Stimulated activated naive CD4-positive, alpha-beta T cell (primary cell): ENCODE data around the gene CASP6.
"Not testable (repeated sequence)": the region's sequence is repeated elsewhere in the genome, so short reads cannot be mapped to it uniquely, and the experiment has no call there.

Experiments used
- DNase-seq, 6 experiments: peaks; one replicate each; lab custom pipeline; 2025; lab: John Stamatoyannopoulos, UW

CASP6 gene

GRCh38 chr4:109719604-109720003 is 16.4 kb upstream of the CASP6 start:
- DNase-seq: no peak

DNA sequence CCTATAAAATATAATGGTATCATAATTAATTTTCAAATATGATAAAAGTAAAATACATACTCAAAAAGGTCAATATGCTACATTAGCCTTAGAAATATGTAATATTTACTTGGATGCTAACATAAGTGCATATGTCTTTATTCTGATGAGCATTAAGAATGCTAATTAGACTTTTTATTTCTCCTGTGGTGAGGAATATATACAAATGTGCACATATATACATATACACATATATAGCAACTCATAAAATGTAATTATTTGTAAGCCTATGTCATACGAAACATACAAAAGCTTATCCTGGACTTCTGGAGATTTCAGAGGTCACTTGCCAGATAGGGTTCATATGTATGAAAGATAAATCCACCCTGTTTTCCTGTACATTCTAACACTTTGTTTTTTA is 15.5 kb upstream of the CASP6 start:
- no peak for DNase-seq

- no peak for DNase-seq
Observed at GRCh38 chr4:109713500-109713899, 10.3 kb upstream of the CASP6 start.

DNA sequence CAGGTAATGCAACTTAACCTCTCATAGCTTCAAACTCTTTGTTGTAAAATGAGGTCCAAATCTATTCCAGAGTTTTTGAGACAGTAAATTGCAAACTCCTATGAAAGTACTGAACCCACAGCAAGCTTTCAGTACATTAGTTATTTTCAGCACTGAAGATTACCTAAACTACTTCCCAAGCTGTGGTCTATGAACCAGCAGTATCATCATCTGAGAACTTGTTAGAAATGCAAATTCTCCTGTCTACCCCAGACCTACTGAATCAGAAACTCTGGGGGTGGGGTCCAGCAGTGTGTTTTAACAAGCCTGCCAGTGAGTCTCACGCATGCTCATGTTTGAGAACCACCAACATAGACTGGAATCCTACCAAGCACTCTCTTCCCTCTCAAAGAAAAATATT is 5.7 kb upstream of the CASP6 start:
- no peak for DNase-seq

DNA sequence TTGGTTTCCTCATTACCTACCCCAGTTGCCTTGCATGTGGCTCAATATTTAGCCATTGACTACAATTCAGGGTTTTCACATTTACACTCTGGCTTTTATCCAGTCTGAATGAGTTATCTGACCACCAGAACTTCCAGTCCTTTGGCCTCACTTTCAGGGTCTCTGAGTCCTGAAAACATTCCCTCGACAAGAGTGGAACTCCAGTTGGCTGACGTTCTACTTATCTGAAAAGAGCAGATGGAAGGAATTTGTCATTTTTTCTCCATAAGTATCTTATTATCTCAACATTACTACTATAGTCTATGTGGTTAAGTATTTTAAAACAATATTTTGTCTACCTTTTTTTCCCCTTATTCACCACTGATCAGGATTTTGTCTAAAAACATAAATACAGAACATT is 5.2 kb upstream of the CASP6 start:
- no peak for DNase-seq

- DNase-seq: peak in 1 of 6 experiments; percentile 16
Observed at GRCh38 chr4:109703664-109704361, 568 bp upstream of the CASP6 start.

DNA sequence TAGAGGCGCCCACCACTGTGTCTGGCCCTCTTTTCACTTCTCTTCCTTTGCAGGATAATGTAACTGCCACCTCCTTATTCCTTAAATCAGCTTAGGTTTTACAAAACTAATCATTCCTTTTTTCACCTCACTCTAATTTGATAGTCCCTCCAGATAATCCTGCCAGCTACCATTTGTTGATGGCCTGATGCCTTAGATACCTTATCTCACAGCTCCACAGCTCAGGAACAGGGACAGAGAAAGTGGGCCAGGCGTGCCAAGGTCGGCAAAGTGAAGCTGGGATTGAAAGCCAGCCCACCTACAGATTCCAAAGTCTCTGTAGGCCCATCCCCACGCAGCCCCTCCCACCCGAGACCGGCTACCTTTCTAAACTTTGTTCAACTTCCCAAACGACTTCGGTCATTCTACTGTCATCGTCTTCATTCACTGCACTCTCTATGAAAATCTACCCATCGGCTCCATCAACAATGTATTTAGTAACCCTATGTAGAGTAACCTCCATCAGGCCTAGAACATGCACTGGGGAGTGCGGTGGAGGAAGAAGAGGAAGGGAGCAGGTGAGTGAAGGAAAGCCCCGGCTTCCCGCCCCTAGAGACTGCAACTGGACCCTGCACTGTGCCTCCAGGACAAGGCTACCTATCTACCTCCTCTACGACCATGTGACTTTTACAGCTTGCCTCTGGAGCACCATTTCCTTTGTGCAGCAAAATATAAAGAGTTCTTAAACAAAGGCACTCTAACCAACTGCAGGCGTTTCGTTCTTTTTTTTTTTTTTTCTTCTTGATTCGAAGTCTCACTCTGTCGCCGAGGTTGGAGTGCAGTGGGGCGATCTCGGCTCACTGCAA is 1.5 kb downstream of the CASP6 start:
- DNase-seq: peak in 3 of 6 experiments; percentile 6 to 55 (median 44)

GRCh38 chr4:109699553-109700225 is 3.6 kb downstream of the CASP6 start:
- no peak for DNase-seq

GRCh38 chr4:109698656-109699055 is 4.6 kb downstream of the CASP6 start:
- no peak for DNase-seq

GRCh38 chr4:109691411-109691920 is 11.8 kb downstream of the CASP6 start:
- no peak for DNase-seq

- peak in 3 of 6 experiments; percentile 20 to 52 (median 38) for DNase-seq
Observed at GRCh38 chr4:109690690-109691410, 12.4 kb downstream of the CASP6 start.

- DNase-seq: no peak
Observed at GRCh38 chr4:109684727-109685126, 18.5 kb downstream of the CASP6 start.

GRCh38 chr4:109683621-109684253 is 19.5 kb downstream of the CASP6 start:
- no peak for DNase-seq

- DNase-seq: no peak
Observed at GRCh38 chr4:109682875-109683274, 20.4 kb downstream of the CASP6 start.

DNA sequence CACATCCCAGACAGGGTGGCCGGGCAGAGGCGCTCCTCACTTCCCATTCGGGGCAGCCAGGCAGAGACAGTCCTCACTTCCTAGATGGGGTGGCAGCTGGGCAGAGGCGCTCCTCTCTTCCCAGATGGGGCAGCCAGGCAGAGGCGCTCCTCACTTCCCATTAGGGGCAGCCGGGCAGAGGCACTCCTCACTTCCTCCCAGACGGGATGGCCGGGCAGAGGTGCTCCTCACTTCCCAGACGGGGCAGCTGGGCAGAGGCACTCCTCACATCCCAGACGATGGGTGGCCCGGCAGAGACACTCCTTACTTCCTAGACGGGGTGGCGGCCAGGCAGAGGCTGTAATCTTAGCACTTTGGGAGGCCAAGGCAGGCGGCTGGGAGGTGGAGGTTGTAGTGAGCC is 24.3 kb downstream of the CASP6 start:
- not testable (repeated sequence) for DNase-seq

GRCh38 chr4:109678472-109678871 is 24.8 kb downstream of the CASP6 start:
- DNase-seq: not testable (repeated sequence)

DNA sequence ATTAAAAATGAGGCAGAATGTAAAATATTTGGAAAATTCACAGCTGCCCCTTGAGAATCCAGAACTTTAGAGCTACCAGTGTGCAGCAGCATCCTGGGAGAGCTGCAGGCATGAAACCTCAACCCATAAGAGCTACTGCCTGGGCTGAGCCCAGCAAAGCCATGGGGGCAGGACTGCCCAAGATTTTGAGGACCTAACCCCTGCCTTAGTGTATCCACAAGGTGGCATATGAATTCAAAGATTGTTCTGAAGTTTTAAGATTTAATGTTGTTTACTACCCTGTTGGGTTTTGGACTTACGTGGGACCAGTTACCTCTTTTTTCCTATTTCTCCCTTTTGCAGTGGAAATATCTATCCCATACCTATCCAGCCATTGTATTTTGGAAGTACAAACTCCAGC is 26.4 kb downstream of the CASP6 start:
- no peak for DNase-seq

DNA sequence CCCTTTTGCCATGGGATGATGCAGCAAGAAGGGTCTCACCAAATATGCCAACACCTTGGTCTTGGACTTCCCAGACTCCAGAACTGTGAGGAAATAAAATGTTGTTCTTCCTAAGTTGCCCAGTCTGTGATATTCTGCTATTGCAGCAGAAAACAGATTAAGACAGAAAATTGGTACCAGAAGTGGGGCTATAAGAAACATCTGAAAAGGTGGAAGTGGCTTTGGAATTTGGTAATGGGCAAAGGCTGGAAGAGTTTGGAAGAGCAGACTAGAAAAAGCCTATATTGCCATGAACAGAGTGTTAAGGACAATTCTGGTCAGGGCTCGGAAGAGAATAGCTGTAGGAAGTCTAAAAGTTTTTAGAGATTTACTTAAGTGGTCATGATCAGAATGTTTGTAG is 27.4 kb downstream of the CASP6 start:
- no peak for DNase-seq

- DNase-seq: no peak
Observed at GRCh38 chr4:109675181-109675580, 28.1 kb downstream of the CASP6 start.

DNA sequence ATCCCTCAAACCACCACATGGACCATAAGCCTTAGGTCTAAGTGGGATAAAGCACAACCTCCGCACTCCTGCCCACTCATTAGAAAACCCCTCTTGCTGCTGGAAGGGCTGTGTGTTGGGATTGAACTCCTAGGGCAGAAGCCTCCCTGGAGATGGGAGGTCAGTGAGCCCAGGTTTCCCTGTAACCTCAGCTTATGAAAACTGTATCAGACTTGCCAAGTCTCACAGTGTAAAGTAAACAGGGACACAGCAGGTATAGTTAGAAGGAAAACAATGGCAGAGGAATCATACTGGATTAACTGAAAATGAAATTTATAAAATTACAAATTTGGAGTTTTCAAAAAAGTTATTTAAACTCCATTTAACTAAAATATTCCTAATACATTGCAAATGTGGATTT is 29.9 kb downstream of the CASP6 start:
- no peak for DNase-seq

DNA sequence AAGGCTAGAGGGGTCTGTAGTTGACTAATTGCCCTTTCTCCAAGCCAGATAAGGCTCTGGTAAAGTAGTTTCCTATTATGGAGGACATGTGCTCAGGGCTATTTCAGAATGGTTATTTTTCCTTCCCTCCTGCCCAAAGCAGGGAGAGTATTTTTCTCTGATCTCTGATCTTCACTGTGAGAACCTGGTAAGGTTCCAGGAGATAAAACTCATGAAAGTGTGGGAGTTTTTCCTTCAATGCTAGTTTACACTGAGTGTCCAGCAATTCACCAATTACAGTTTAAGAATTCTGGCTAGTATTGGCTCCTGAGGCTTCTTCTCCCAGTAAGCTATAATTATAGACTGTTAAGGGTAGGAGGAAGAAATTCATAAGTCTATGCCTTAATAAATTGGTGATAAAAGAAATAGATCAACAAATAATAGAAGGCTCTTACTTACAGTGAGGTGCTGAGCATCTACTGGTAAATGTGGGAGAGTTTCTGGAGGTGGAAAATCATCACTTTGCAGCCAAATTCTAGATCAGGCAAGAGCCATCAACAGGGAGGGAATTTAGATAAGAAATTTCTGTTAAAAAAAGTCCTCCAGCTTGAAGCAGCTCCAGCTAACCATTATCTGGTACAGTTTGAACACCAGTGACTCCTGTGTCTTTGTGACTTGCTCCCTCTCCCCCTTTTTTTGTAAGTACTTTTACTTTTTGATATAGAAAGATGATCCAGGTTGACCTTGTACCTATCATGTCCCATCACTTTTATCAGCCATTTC is 30.9 kb downstream of the CASP6 start:
- no peak for DNase-seq
